K562 (cell line): ENCODE results near the gene KIFC3. TPM values are rescaled to one million over a fixed set of nuclear protein-coding genes. Genes with fewer than 3 reads are reported as not detected.
A peak's percentile ranks its signal among the peaks of the same experiment; 100 is the strongest.

Experiments
- ATAC-seq: fragments of 200-7000 bp; cut with Tn5 transposase; 3 replicates; pipeline ENCODE4 v1.9.1; 2020; ENCODE audit warnings: moderate library complexity
- BruUV-seq: library from RNA; stranded (reverse); fragments of 400-500 nt; replicated peaks from 2 replicates; lab custom pipeline; 2021; lab: Mats Ljungman, UMichigan
- CTCF ChIA-PET: fragments of 300-600 bp; formaldehyde crosslinking; extraction: SDS; loops from one replicate; lab custom pipeline; 2021; ENCODE audit warnings: low intra/inter-chr PET ratio; lab: Yijun Ruan, JAX
- POLR2A ChIA-PET: fragments of 300-600, 350-650 bp; sonication (Branson Sonifier 250); formaldehyde crosslinking; extraction: SDS; loops from one replicate; lab custom pipeline; 2021; ENCODE audit warnings: antibody characterized with exemption, inconsistent platforms; lab: Yijun Ruan, JAX
- DNase-seq, 4 experiments: peaks; one replicate each; pipeline versions ENCODE4 v3.0.0 to v3.0.0-alpha.2; 2011 to 2018; ENCODE audit warnings: low spot score in 3 of 4, mixed read lengths in 3 of 4; ENCODE audit errors: extremely low read depth in 1 of 4
- FAIRE-seq: peaks from 2 replicates; lab custom pipeline; 2011; peaks lifted over from hg19 to GRCh38; lab: Jason Lieb, UNC
- H2AFZ ChIP-seq: 2 replicates; pipeline ENCODE4 v1.6.0; 2011; ENCODE audit warnings: low read depth, low read length, control low read depth, inconsistent platforms
- H3K27ac ChIP-seq: fragments of 200-600 bp; 3 replicates; pipeline ENCODE4 v1.8.0; 2011; ENCODE audit warnings: low read depth, mild to moderate bottlenecking, control low read depth, inconsistent platforms, low read length, moderate library complexity, mixed read lengths; ENCODE audit errors: extremely low read depth
- H3K27me3 ChIP-seq, 2 experiments: fragments of 300-600 bp in 1 of 2; 2 replicates in 1 of 2; 3 replicates in 1 of 2; pipeline versions ENCODE4 v1.6.0 to v1.8.0; 2011; ENCODE audit warnings: inconsistent platforms in 2 of 2, low read length in 2 of 2, mild to moderate bottlenecking in 1 of 2, mixed read lengths in 1 of 2, moderate library complexity in 1 of 2; ENCODE audit not compliant: control insufficient read depth in 2 of 2, insufficient read depth in 2 of 2
- H3K36me3 ChIP-seq: fragments of 300-600 bp; 3 replicates; pipeline ENCODE4 v1.8.0; 2011; ENCODE audit warnings: mild to moderate bottlenecking, low read length, inconsistent platforms; ENCODE audit not compliant: control insufficient read depth, insufficient read depth
- H3K4me1 ChIP-seq, 2 experiments: fragments of 200-600 bp in 1 of 2; replicated peaks in 1 of 2; 2 replicates in 1 of 2; 3 replicates in 1 of 2; pipeline versions ENCODE4 v1.5.1 to v1.8.0; 2011; ENCODE audit warnings: inconsistent platforms in 2 of 2, low read length in 2 of 2, mild to moderate bottlenecking in 1 of 2, mixed read lengths in 1 of 2, moderate library complexity in 1 of 2; ENCODE audit not compliant: control insufficient read depth in 2 of 2, insufficient read depth in 2 of 2
- H3K4me2 ChIP-seq: 2 replicates; pipeline ENCODE4 v1.6.1; 2011; ENCODE audit warnings: low read length, control low read depth, inconsistent platforms, mixed read lengths; ENCODE audit not compliant: insufficient read depth
- H3K4me3 ChIP-seq: fragments of 200-600 bp; sonication (generic), shearing (Covaris generic); 2 replicates; pipeline ENCODE4 v1.5.1; 2016; ENCODE audit warnings: control low read depth, inconsistent platforms
- H3K79me2 ChIP-seq: fragments of 200-600 bp; 3 replicates; pipeline ENCODE4 v1.8.0; 2011; ENCODE audit warnings: low read length, inconsistent platforms; ENCODE audit not compliant: control insufficient read depth, insufficient read depth
- H3K9ac ChIP-seq, 2 experiments: 2 replicates each; pipeline versions ENCODE4 v1.6.0 to v1.6.1; 2011; ENCODE audit warnings: low read depth in 2 of 2, low read length in 2 of 2, control low read depth in 1 of 2, inconsistent platforms in 1 of 2, mild to moderate bottlenecking in 1 of 2, mixed read lengths in 1 of 2; ENCODE audit not compliant: insufficient read depth in 1 of 2
- H3K9me1 ChIP-seq: one replicate; pipeline ENCODE4 v1.6.0; 2011; ENCODE audit warnings: inconsistent platforms, mild to moderate bottlenecking, low read length, moderate library complexity; ENCODE audit not compliant: control insufficient read depth, insufficient read depth
- H3K9me3 ChIP-seq: replicated peaks from 2 replicates; pipeline ENCODE4 v1.5.1; 2011; ENCODE audit warnings: low read depth, low read length, inconsistent platforms; ENCODE audit not compliant: control insufficient read depth, insufficient read depth
- H4K20me1 ChIP-seq: replicated peaks from 2 replicates; pipeline ENCODE4 v1.6.1; 2011; ENCODE audit warnings: low read length, inconsistent platforms, mixed read lengths; ENCODE audit not compliant: control insufficient read depth, insufficient read depth
- ARID1B ChIP-seq: fragments of 450-650 bp; IDR thresholded peaks from 2 replicates; pipeline ENCODE4 v1.6.1; 2016; ENCODE audit warnings: antibody characterized with exemption, mild to moderate bottlenecking, inconsistent platforms
- CHD1 ChIP-seq: fragments of 200-600 bp; sonication (generic); IDR thresholded peaks from one replicate; pipeline ENCODE4 v1.6.1; 2012; ENCODE audit warnings: mild to moderate bottlenecking, moderate library complexity, low read length, inconsistent platforms
- ELF4 ChIP-seq: fragments of 450-650 bp; formaldehyde crosslinking; IDR thresholded peaks from 2 replicates; pipeline ENCODE4 v1.4.0; 2022; ENCODE audit warnings: missing genetic modification characterization
- HDGF ChIP-seq: fragments of 450-650 bp; IDR thresholded peaks from 2 replicates; pipeline ENCODE4 v1.6.1; 2016
- NR2F6 ChIP-seq: fragments of 450-650 bp; formaldehyde crosslinking; IDR thresholded peaks from 2 replicates; pipeline ENCODE4 v1.4.0; 2020; ENCODE audit warnings: mild to moderate bottlenecking
- PCBP2 ChIP-seq: fragments of 200-400 bp; formaldehyde crosslinking; IDR thresholded peaks from 2 replicates; pipeline ENCODE4 v1.6.1; 2018; ENCODE audit warnings: low read length, low read depth, mild to moderate bottlenecking, moderate library complexity; ENCODE audit not compliant: poor library complexity, severe bottlenecking
- PHF21A ChIP-seq: fragments of 450-650 bp; IDR thresholded peaks from 2 replicates; pipeline ENCODE4 v1.6.1; 2017; ENCODE audit warnings: low read depth, borderline replicate concordance
- POLR2A ChIP-seq: fragments of 450-650 bp; conservative IDR thresholded peaks from 2 replicates; pipeline ENCODE4 v1.6.1; 2016
- RBM14 ChIP-seq: fragments of 200-400 bp; formaldehyde crosslinking; IDR thresholded peaks from 2 replicates; pipeline ENCODE4 v1.6.1; 2018; ENCODE audit warnings: low read depth, mild to moderate bottlenecking, low read length, moderate library complexity, borderline replicate concordance; ENCODE audit not compliant: insufficient read depth
- RFX1 ChIP-seq: fragments of 450-650 bp; IDR thresholded peaks from 2 replicates; pipeline ENCODE4 v1.6.1; 2016; ENCODE audit warnings: mild to moderate bottlenecking, moderate library complexity
- SNRNP70 ChIP-seq: fragments of 200-400 bp; formaldehyde crosslinking; optimal IDR thresholded peaks from 2 replicates; pipeline ENCODE3; 2017; ENCODE audit warnings: low read depth, low read length
- TRIM24 ChIP-seq, 2 experiments: fragments of 450-650 bp; IDR thresholded peaks; 2 replicates each; pipeline ENCODE4 v1.6.1; 2016
- ZFP36 ChIP-seq: fragments of 150-350 bp; IDR thresholded peaks from 2 replicates; pipeline ENCODE4 v1.6.1; 2018; ENCODE audit warnings: low read length, low read depth; ENCODE audit not compliant: partially characterized antibody
- ZNF253 ChIP-seq: fragments of 250-450 bp; sonication (Bioruptor Pico); conservative IDR thresholded peaks from 2 replicates; pipeline ENCODE4 v1.6.1; 2021; ENCODE audit warnings: mild to moderate bottlenecking
- ZNF3 ChIP-seq: fragments of 250-450 bp; sonication (Bioruptor Pico); IDR thresholded peaks from 2 replicates; pipeline ENCODE4 v1.5.0; 2021; ENCODE audit warnings: mild to moderate bottlenecking, moderate library complexity
- ZNF507 ChIP-seq: conservative IDR thresholded peaks from 2 replicates; pipeline ENCODE4 v1.6.1; 2017; ENCODE audit warnings: missing genetic modification characterization, missing compliant biosample characterization
- ZNF766 ChIP-seq: fragments of 200-800 bp; sonication (Bioruptor generic); conservative IDR thresholded peaks from 2 replicates; pipeline ENCODE4 v1.6.1; 2016; ENCODE audit warnings: missing genetic modification characterization, missing compliant biosample characterization
- WGBS: fragments of 100-300 bp; shearing (Covaris generic); methylation state at CpG from one replicate; pipeline ENCODE4 v1.1.6; 2016; ENCODE audit warnings: low coverage, mixed read lengths; ENCODE audit not compliant: insufficient coverage; ENCODE audit errors: missing lambda C conversion rate; 5-methylcytosine and 5-hydroxymethylcytosine counted together
- in situ Hi-C: fragments of 300-500 bp; cut with MboI; formaldehyde crosslinking; loops from 4 replicates; pipeline ENCODE4 v1.15.0; 2018; ENCODE audit warnings: inconsistent platforms, mixed read lengths
- intact Hi-C: fragments of 100-400 bp; cut with micrococcal nuclease; formaldehyde crosslinking; loops from 2 replicates; pipeline ENCODE4 v1.14.2; 2022
- polyA plus RNA-seq, 8 experiments: library from polyadenylated mRNA; depleted of rRNA in 4 of 8; stranded (reverse) in 5 of 8; unstranded in 3 of 8; fragments of >200 nt; fragmentation: Nextera tagmentation in 2 of 8; fragmentation: Illumina TruSeq in 1 of 8; extraction: Ambion mirVana in 2 of 8; extraction: Trizol in 1 of 8; gene quantifications; 2 replicates each; pipeline versions ENCODE4 v1.2.1 to v1.2.3, GENCODE V29; 2011 to 2014; ENCODE audit warnings: inconsistent platforms in 1 of 8, missing spikeins in 1 of 8
- total RNA-seq, 7 experiments: library from RNA; depleted of rRNA in 6 of 7; stranded (reverse); fragments of >200 nt in 6 of 7; fragmentation: Illumina TruSeq in 2 of 7; extraction: Trizol in 2 of 7; gene quantifications; 2 replicates each; pipeline versions ENCODE4 v1.2.1 to v1.2.3, GENCODE V29; 2011 to 2021; ENCODE audit warnings: low replicate concordance in 1 of 7
- TF ChIP-seq, protein P1 (sequence below): fragments of 250-450 bp; sonication (Bioruptor Pico); IDR thresholded peaks from 2 replicates; pipeline ENCODE4 v1.8.0; 2022; ENCODE audit warnings: moderate library complexity, mild to moderate bottlenecking, inconsistent platforms
- TF ChIP-seq, protein P2 (sequence below): fragments of 250-450 bp; sonication (Bioruptor Pico); IDR thresholded peaks from 2 replicates; pipeline ENCODE4 v1.4.0; 2020
- TF ChIP-seq, protein P3 (sequence below): fragments of 250-450 bp; sonication (Bioruptor Pico); IDR thresholded peaks from 2 replicates; pipeline ENCODE4 v1.9.0; 2021; ENCODE audit warnings: mild to moderate bottlenecking
- TF ChIP-seq, protein P4 (sequence below): sonication (generic); formaldehyde crosslinking; IDR thresholded peaks from 2 replicates; pipeline ENCODE4 v1.8.1; 2023; ENCODE audit warnings: mild to moderate bottlenecking, missing genetic modification reagents

KIFC3 gene
- total and polyA plus RNA-seq, 9 of the 15 experiments (the other 6 are each of a cell fraction or from before 2014, with no cell fraction given): 0.23 to 105 (median 26.2) TPM

DNA sequence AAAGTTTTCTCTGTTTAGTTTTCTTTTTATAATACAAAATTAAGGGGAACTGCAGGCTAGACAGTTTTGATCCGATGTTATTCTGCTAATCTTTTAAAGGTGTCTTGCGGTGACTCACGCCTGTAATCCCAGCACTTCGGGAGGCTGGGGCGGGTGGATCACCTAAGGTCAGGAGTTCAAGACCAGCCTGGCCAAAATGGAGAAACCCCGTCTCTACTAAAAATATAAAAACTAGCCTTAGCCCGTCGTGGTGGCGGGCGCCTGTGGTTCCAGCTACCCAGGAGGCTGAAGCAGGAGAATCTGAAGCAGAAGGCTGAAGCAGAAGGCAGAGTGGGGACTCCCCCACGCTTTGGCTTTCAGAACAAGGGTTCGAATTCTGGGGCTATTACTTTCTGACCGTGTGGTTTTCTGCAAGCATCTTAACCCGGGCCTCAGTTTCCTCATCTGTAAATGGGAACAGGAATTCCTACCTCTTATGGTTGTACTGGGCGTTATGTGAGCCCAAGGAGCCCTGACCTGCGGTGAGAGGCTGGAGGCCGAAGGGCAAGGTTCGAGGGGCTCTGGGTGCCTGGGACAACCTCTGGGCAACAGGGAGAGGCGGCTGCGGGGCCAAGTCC, 67.9 kb downstream of the KIFC3 start (continued):
- TF ChIP-seq, protein P1, sequence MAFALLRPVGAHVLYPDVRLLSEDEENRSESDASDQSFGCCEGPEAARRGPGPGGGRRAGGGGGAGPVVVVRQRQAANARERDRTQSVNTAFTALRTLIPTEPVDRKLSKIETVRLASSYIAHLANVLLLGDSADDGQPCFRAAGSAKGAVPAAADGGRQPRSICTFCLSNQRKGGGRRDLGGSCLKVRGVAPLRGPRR (CRISPR knock-in tag): no peak
- TF ChIP-seq, protein P2, sequence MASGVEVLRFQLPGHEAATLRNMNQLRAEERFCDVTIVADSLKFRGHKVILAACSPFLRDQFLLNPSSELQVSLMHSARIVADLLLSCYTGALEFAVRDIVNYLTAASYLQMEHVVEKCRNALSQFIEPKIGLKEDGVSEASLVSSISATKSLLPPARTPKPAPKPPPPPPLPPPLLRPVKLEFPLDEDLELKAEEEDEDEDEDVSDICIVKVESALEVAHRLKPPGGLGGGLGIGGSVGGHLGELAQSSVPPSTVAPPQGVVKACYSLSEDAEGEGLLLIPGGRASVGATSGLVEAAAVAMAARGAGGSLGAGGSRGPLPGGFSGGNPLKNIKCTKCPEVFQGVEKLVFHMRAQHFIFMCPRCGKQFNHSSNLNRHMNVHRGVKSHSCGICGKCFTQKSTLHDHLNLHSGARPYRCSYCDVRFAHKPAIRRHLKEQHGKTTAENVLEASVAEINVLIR (CRISPR knock-in tag): no peak
- TF ChIP-seq CHD1: peak; percentile 83
- TF ChIP-seq ZNF3 (CRISPR knock-in tag): no peak
- TF ChIP-seq ARID1B: peak; percentile 50

DNA sequence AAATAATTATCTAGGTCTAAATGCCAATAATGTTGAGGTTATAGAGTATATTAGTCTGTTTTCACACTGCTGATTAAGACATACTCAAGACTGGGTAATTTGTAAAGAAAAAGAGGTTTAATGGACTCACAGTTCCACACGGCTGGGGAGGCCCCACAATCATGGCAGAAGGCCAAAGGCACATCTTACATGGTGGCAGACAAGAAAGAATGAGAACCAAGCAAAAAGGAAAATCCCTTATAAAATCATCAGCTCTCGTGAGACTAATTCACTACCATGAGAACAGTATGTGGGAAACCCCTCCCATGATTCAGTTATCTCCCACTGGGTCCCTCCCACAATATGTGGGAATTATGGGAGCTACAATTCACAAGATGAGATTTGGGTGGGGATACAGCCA, 69.6 kb downstream of the KIFC3 start:
- H2AFZ ChIP-seq: no peak overlapping the region
- peaks cover 8% of the 10 kb centered on the region; the same call in 1 of the 3 replicates for H3K36me3 ChIP-seq
- no peaks in the 10 kb centered on the region for H4K20me1 ChIP-seq
- H3K79me2 ChIP-seq: peaks cover 17% of the 10 kb centered on the region
- no peak overlapping the region for H3K27ac ChIP-seq
- POLR2A ChIA-PET: no interaction called here
- 0 out of 2 replicates have a peak, but pooled peaks cover 3% of the 10 kb centered on the region for H3K9me3 ChIP-seq
- no peaks in the 10 kb centered on the region for H3K27me3 ChIP-seq
- no peak for ATAC-seq
- in situ Hi-C loops (no loop called here), intact Hi-C loops (loop anchor here (10.0 kb wide), 1 partner anchor 272 kb away; the partner anchor contains the start of genes USB1 and ZNF319)
- no peak for FAIRE-seq
- no TSS peak for BruUV-seq
- CTCF ChIA-PET: no interaction called here
- DNase-seq: no peak
- peaks cover 10 to 37% of the 10 kb centered on the region in 2 experiments; a peak in 3 of 5 replicates for H3K4me1 ChIP-seq
- H3K4me2 ChIP-seq: no peak overlapping the region
- no peak overlapping the region for H3K4me3 ChIP-seq
- no peak overlapping the region for H3K9ac ChIP-seq
- H3K9me1 ChIP-seq: no peaks in the 10 kb centered on the region
- 44% methylated on average over 2 of the region's 2 CpGs for WGBS
- TF ChIP-seq ELF4 (CRISPR knock-in tag) (no peak), PHF21A (no peak), NR2F6 (no peak), ZFP36 (peak; percentile 71), PCBP2 (no peak), ZNF507 (no peak), SNRNP70 (no peak), ZNF766 (CRISPR knock-in tag) (peak; percentile 96), RFX1 (no peak), ZNF253 (CRISPR knock-in tag) (no peak), POLR2A (no peak), HDGF (no peak), RBM14 (no peak), TRIM24 (IDR thresholded peaks at IDR 0.05) (peak in 1 of 2 experiments; percentile 42; a peak in 2 of 4 replicates)
- TF ChIP-seq, protein P3, sequence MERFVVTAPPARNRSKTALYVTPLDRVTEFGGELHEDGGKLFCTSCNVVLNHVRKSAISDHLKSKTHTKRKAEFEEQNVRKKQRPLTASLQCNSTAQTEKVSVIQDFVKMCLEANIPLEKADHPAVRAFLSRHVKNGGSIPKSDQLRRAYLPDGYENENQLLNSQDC: no peak
- TF ChIP-seq, protein P4, sequence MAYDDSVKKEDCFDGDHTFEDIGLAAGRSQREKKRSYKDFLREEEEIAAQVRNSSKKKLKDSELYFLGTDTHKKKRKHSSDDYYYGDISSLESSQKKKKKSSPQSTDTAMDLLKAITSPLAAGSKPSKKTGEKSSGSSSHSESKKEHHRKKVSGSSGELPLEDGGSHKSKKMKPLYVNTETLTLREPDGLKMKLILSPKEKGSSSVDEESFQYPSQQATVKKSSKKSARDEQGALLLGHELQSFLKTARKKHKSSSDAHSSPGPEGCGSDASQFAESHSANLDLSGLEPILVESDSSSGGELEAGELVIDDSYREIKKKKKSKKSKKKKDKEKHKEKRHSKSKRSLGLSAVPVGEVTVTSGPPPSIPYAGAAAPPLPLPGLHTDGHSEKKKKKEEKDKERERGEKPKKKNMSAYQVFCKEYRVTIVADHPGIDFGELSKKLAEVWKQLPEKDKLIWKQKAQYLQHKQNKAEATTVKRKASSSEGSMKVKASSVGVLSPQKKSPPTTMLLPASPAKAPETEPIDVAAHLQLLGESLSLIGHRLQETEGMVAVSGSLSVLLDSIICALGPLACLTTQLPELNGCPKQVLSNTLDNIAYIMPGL: no peak
